ENCODE measurements around the gene MEX3A.

- TF ChIP-seq SP2 (IDR thresholded peaks at IDR 0.05; ENCODE audit: low read length) (no peak), POLR2AphosphoS5 (IDR thresholded peaks at IDR 0.05; ENCODE audit: low read depth, low read length) (no peak), CTCF (IDR thresholded peaks at IDR 0.05; ENCODE audit: control extremely low read depth in 1 of 3, insufficient read depth in 1 of 3, low read depth in 1 of 3, low read length in 3 of 3) (no peak), ATF3 (IDR thresholded peaks at IDR 0.05; ENCODE audit: insufficient read depth, low read depth, low read length) (no peak), ZNF274 (IDR thresholded peaks at IDR 0.05; ENCODE audit: borderline replicate concordance, extremely low read depth, low read length) (no peak), YY1 (IDR thresholded peaks at IDR 0.05; ENCODE audit: low read depth, low read length) (no peak), CHD1 (IDR thresholded peaks at IDR 0.05; ENCODE audit: low read depth, low read length) (no peak), TCF12 (IDR thresholded peaks at IDR 0.05; ENCODE audit: low read depth, low read length) (no peak), GABPA (IDR thresholded peaks at IDR 0.05; ENCODE audit: borderline replicate concordance, insufficient read depth, low read length) (no peak), ATF2 (IDR thresholded peaks at IDR 0.05; ENCODE audit: low read length) (no peak), E2F6 (IDR thresholded peaks at IDR 0.05) (no peak), SRF (IDR thresholded peaks at IDR 0.05; ENCODE audit: low read depth, low read length) (no peak), CREB1 (IDR thresholded peaks at IDR 0.05) (no peak)
Measured at GRCh38 chr1:156042828-156043227, 39.4 kb downstream of the MEX3A start.

Measured in H1 (cell line).